ENCODE results near the gene ACOX1. TPM values are rescaled to one million over a fixed set of nuclear protein-coding genes. Genes with fewer than 3 reads are reported as not detected.

ACOX1 gene
- total RNA-seq, 6 donors from 2014 or later, result 33.2 to 84.2 (median 57.4) TPM

GRCh38 chr17:75991396-75991795 is 12.4 kb upstream of the ACOX1 start:
- Histone ChIP-seq H3K9me3 (no peaks in the 10 kb centered on the region), H3K27ac (no peak overlapping the region), H3K27me3 (no peaks in the 10 kb centered on the region), H3K4me3 (no peak overlapping the region), H3K4me1 (peaks cover 0 to 1% (median 0%) of the 10 kb centered on the region in 4 donors), H3K36me3 (peaks cover 2 to 32% (median 16%) of the 10 kb centered on the region in 4 donors)
- TF ChIP-seq POLR2A (IDR thresholded peaks at IDR 0.05) (no peak), EP300 (IDR thresholded peaks at IDR 0.05) (no peak), POLR2AphosphoS5 (IDR thresholded peaks at IDR 0.05) (no peak)
- TF ChIP-seq, protein P1, sequence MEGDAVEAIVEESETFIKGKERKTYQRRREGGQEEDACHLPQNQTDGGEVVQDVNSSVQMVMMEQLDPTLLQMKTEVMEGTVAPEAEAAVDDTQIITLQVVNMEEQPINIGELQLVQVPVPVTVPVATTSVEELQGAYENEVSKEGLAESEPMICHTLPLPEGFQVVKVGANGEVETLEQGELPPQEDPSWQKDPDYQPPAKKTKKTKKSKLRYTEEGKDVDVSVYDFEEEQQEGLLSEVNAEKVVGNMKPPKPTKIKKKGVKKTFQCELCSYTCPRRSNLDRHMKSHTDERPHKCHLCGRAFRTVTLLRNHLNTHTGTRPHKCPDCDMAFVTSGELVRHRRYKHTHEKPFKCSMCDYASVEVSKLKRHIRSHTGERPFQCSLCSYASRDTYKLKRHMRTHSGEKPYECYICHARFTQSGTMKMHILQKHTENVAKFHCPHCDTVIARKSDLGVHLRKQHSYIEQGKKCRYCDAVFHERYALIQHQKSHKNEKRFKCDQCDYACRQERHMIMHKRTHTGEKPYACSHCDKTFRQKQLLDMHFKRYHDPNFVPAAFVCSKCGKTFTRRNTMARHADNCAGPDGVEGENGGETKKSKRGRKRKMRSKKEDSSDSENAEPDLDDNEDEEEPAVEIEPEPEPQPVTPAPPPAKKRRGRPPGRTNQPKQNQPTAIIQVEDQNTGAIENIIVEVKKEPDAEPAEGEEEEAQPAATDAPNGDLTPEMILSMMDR (IDR thresholded peaks at IDR 0.05), result no peak
- ATAC-seq (ENCODE audit: low FRiP score in 2 of 2), result no peak
- 94 to 99% methylated on average over 9 of the region's 9 CpGs for WGBS, 2 donors
- DNase-seq, result no peak

DNA sequence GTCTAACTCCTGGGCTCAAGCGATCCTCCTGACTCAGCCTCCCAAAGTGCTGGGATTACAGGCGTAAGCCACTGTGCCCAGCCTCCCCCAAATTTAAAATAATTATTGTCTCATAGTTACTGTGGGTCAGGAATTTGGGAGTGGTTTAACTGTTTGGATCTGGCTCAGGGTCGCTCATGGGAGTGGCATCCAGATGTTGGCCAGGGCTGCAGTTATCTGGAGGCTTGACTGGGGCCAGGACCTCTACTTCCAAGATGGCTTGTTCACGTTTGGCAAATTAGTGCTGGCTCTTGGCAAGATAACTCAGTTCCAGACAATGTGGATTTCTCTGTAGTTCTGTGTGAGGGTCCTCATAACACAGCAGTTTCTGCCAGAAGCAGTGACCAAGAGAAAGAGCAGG is 8.1 kb upstream of the ACOX1 start:
- DNase-seq, result no peak
- Histone ChIP-seq H3K4me1 (peaks cover 8 to 23% (median 19%) of the 10 kb centered on the region in 4 donors), H3K27me3 (no peaks in the 10 kb centered on the region), H3K4me3 (no peak overlapping the region), H3K36me3 (peaks cover 0 to 15% (median 3%) of the 10 kb centered on the region in 4 donors), H3K27ac (no peak overlapping the region), H3K9me3 (no peaks in the 10 kb centered on the region)
- no peak for TF ChIP-seq POLR2A (IDR thresholded peaks at IDR 0.05)
- TF ChIP-seq EP300 (IDR thresholded peaks at IDR 0.05), result no peak
- TF ChIP-seq, protein P1 (IDR thresholded peaks at IDR 0.05), result no peak
- TF ChIP-seq POLR2AphosphoS5 (IDR thresholded peaks at IDR 0.05), result no peak
- WGBS, 2 donors, result 87 to 94% methylated on average over 4 of the region's 4 CpGs
- ATAC-seq (ENCODE audit: low FRiP score in 2 of 2), result no peak

DNA sequence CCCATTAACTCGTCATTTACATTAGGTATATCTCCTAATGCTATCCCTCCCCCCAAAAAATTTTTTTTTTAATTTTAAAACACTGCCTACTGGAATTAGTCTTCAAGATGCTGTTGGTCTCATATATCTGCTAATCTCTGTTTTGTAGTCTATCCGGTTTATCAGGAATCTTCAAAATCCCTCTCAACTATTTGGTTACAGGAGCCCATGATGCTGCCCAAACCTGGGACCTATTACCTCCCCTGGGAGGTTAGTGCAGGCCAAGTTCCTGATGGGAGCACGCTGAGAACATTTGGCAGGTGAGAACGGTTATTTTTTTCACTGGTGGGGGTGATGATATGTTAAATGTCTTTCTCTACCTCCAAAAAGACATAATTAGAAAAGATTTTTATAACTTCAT is 7.0 kb upstream of the ACOX1 start:
- ATAC-seq (ENCODE audit: low FRiP score in 2 of 2) (no peak), DNase-seq (no peak)
- Histone ChIP-seq H3K36me3 (peaks cover 0 to 7% (median 0%) of the 10 kb centered on the region in 4 donors), H3K9me3 (no peaks in the 10 kb centered on the region), H3K4me1 (peaks cover 15 to 32% (median 29%) of the 10 kb centered on the region in 4 donors), H3K4me3 (no peak overlapping the region), H3K27me3 (no peaks in the 10 kb centered on the region), H3K27ac (no peak overlapping the region)
- 92 to 96% methylated on average over 4 of the region's 4 CpGs for WGBS, 2 donors
- no peak for TF ChIP-seq POLR2AphosphoS5 (IDR thresholded peaks at IDR 0.05)
- no peak for TF ChIP-seq EP300 (IDR thresholded peaks at IDR 0.05)
- TF ChIP-seq POLR2A (IDR thresholded peaks at IDR 0.05), result no peak
- TF ChIP-seq, protein P1 (IDR thresholded peaks at IDR 0.05), result no peak

DNA sequence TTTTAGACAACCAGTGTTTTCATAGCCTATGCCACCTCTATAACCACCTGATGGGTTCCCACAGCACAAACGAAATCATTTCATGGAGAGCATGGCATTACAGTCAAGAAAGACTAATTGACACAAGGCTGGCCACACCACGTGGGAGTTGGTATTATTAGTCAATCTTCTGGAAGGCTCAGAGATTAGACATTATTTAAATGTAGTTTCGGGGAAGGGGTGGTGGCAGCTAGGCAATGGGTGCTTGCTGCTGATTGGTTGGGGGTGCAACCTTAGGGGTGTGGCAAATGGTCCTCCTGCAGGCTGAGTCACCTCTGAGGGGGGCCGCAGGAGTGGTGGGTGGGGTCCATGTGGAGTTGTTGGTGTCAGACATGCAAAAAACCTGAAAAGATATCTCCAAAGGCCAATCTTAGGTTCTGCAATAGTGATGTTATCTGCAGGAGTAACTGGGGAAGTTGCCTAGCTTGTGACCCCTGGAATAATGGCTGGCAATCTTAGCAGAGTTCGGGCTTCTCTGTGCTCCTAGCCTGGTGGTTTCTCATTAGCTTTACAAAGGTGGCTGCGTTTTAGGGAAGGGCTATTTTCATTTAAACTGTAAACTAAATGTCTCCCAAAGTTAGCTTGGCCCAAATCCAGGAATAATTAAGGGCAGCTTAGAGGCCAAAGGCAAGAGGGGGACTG is 4.7 kb upstream of the ACOX1 start:
- Histone ChIP-seq H3K4me3 (no peak overlapping the region), H3K36me3 (peaks cover 0 to 7% (median 0%) of the 10 kb centered on the region in 4 donors), H3K27ac (peak overlapping the region; percentile 4 to 72 (median 39)), H3K9me3 (no peaks in the 10 kb centered on the region), H3K4me1 (peaks cover 25 to 41% (median 38%) of the 10 kb centered on the region in 4 donors), H3K27me3 (no peaks in the 10 kb centered on the region)
- no peak for ATAC-seq (ENCODE audit: low FRiP score in 2 of 2)
- TF ChIP-seq EP300 (IDR thresholded peaks at IDR 0.05), result peak in 1 of 4 donors; percentile 75
- TF ChIP-seq, protein P1 (IDR thresholded peaks at IDR 0.05), result no peak
- TF ChIP-seq POLR2A (IDR thresholded peaks at IDR 0.05), result no peak
- TF ChIP-seq POLR2AphosphoS5 (IDR thresholded peaks at IDR 0.05), result no peak
- peak in 1 of 2 donors; percentile 77 for DNase-seq
- WGBS, 2 donors, result 43 to 44% methylated on average over 5 to 6 of the region's 6 CpGs

Data from upper lobe of left lung (tissue), 6 donors.